ENCODE results near the gene FOXD4L5. TPM values are rescaled to one million over a fixed set of nuclear protein-coding genes. Genes with fewer than 3 reads are reported as not detected.
"Not testable (repeated sequence)": the region's sequence is repeated elsewhere in the genome, so short reads cannot be mapped to it uniquely, and the experiment has no call there.

Gene FOXD4L5
- 0.25 and 0.42 TPM in 2 replicates for total RNA-seq (2022)
- Bru-seq, nascent RNA, result not detected
- BruChase-seq, experiment 1, labeled RNA remaining after a 2-hour chase, result not detected
- not detected for BruChase-seq, experiment 2, labeled RNA remaining after a 6-hour chase
- long read RNA-seq, result 0 reads

DNA sequence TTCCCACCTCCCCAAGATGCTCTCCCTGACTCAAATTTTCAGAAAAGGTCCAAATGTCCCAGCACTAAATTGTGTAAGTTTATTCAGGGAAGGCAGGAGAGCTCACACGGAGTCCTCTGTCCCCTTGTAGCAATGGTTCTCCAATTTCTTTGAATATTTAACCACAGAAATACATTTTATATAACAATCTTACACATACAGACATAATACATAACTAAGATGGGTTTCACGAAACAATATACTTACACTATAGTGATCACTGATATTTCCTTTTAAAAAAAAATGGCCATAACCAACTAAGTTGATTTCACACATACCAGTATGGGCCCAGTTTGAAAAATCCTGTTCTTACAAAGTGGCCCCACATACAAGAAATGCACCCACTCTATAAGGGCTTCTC is at the start of gene FOXD4L5:
TSS of gene FOXD4L5 (minus strand) at position 101 of the 400 bp plus-strand sequence. CDS start 832 bp downstream, outside the sequence.
- BruUV-seq (replicated peaks); H3K9me3 Mint-ChIP-seq (ENCODE audit: unreplicated experiment): not testable (repeated sequence)

DNA sequence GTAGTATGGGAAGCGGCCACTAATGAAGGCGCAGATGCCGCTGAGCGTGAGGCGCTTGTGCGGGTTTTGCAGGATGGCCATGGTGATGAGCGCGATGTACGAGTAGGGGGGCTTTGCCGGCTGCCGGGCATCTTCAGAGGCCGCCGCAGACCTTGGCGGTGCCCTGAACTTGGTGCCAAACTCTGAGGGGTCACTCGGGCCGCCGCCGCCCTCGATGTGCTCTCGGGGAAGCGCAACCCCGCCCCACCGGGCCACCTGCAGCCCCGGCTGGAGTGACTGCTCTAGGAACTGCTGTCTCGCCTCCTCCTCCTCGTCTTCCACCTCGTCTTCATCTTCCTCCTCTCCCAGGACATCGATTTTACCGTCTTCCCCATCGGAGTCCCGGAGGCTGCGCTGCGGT is 1.1 kb downstream of the FOXD4L5 start:
- POLR2A ChIA-PET; H3K9me3 Mint-ChIP-seq (ENCODE audit: unreplicated experiment); H3K27ac Mint-ChIP-seq (ENCODE audit: unreplicated experiment); H3K36me3 ChIP-seq (ENCODE audit: control insufficient read depth, insufficient read depth, low read length); CTCF ChIA-PET; H3K9me3 ChIP-seq; intact Hi-C loops (cut with micrococcal nuclease; ENCODE audit: unreplicated experiment); DNase-seq; H3K4me1 ChIP-seq; BruUV-seq (replicated peaks); H3K4me3 Mint-ChIP-seq (ENCODE audit: unreplicated experiment); H3K36me3 Mint-ChIP-seq (ENCODE audit: insufficient read depth, unreplicated experiment); H3K27me3 ChIP-seq (replicated peaks; ENCODE audit: control insufficient read depth, insufficient read depth, low read length); H3K4me1 Mint-ChIP-seq (ENCODE audit: low read depth, unreplicated experiment); H3K27me3 Mint-ChIP-seq (ENCODE audit: insufficient read depth, unreplicated experiment); H3K4me3 ChIP-seq (ENCODE audit: low read depth, low read length): not testable (repeated sequence)

More for the DNA sequence above, at the start of gene FOXD4L5:
- H3K36me3 ChIP-seq (ENCODE audit: control insufficient read depth, insufficient read depth, low read length); H3K27me3 Mint-ChIP-seq (ENCODE audit: insufficient read depth, unreplicated experiment); H3K4me3 ChIP-seq (ENCODE audit: low read depth, low read length); intact Hi-C loops (cut with micrococcal nuclease; ENCODE audit: unreplicated experiment); POLR2A ChIA-PET; DNase-seq; H3K4me3 Mint-ChIP-seq (ENCODE audit: unreplicated experiment); H3K9me3 ChIP-seq; H3K4me1 ChIP-seq; H3K27ac Mint-ChIP-seq (ENCODE audit: unreplicated experiment); CTCF ChIA-PET; H3K4me1 Mint-ChIP-seq (ENCODE audit: low read depth, unreplicated experiment); H3K36me3 Mint-ChIP-seq (ENCODE audit: insufficient read depth, unreplicated experiment); H3K27me3 ChIP-seq (replicated peaks; ENCODE audit: control insufficient read depth, insufficient read depth, low read length): not testable (repeated sequence)

DNA sequence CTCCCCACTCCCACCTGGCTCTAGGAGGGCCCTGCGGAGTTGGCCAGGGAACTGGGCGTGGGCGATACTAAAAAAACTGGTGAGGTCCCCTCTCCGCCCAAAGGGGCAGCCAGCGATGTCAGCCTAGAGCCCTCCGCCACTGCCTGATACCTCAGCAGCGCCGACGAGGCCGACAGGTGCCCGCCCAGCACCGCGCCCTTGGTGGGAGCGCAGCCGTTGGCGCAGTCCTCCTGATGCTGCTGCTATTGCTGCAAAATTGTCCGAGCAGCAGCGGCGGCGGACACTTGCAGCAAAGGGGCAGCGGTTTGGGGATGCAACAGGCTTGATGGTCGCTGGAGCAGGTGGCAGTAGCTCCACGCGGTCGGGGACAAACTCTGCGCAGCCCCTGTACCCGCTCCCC is 2.0 kb downstream of the FOXD4L5 start:
- POLR2A ChIA-PET; H3K36me3 Mint-ChIP-seq (ENCODE audit: insufficient read depth, unreplicated experiment); H3K27me3 ChIP-seq (replicated peaks; ENCODE audit: control insufficient read depth, insufficient read depth, low read length); H3K9me3 Mint-ChIP-seq (ENCODE audit: unreplicated experiment); H3K27ac Mint-ChIP-seq (ENCODE audit: unreplicated experiment); H3K27me3 Mint-ChIP-seq (ENCODE audit: insufficient read depth, unreplicated experiment); H3K9me3 ChIP-seq; BruUV-seq (replicated peaks); DNase-seq; intact Hi-C loops (cut with micrococcal nuclease; ENCODE audit: unreplicated experiment); H3K36me3 ChIP-seq (ENCODE audit: control insufficient read depth, insufficient read depth, low read length); H3K4me3 ChIP-seq (ENCODE audit: low read depth, low read length); H3K4me3 Mint-ChIP-seq (ENCODE audit: unreplicated experiment); H3K4me1 ChIP-seq; H3K4me1 Mint-ChIP-seq (ENCODE audit: low read depth, unreplicated experiment); CTCF ChIA-PET: not testable (repeated sequence)

Measured in Caco-2 (cell line).